Measurements from ENCODE around the gene CCDC15.

The CCDC15 gene

GRCh38 chr11:125036933-125037332, 82.9 kb downstream of the CCDC15 start:
- Histone ChIP-seq H3K27ac (ENCODE audit: low read depth, low read length) (no peak overlapping the region), H2AK5ac (ENCODE audit: low read length) (no peak overlapping the region), H3K36me3 (ENCODE audit: control insufficient read depth in 1 of 2, insufficient read depth in 2 of 2, low read length in 2 of 2) (no peaks in the 10 kb centered on the region), H3K4me2 (ENCODE audit: low read length) (no peak overlapping the region), H3K18ac (ENCODE audit: low read length) (no peak overlapping the region), H2BK12ac (ENCODE audit: low read length) (no peak overlapping the region), H3K4ac (ENCODE audit: low read depth, low read length) (no peak overlapping the region), H3K14ac (ENCODE audit: low read length) (no peak overlapping the region), H4K12ac (ENCODE audit: low read depth, low read length) (no peak overlapping the region), H3K79me1 (ENCODE audit: low read length) (no peaks in the 10 kb centered on the region), H3K79me2 (ENCODE audit: control insufficient read depth, insufficient read depth, low read length, poor library complexity) (no peaks in the 10 kb centered on the region), H2AFZ (ENCODE audit: insufficient read depth, low read length, poor library complexity) (no peak overlapping the region), H3K27me3 (ENCODE audit: insufficient read depth, low read length) (no peaks in the 10 kb centered on the region), H3K4me1 (ENCODE audit: control insufficient read depth in 1 of 2, insufficient read depth in 2 of 2, low read length in 2 of 2) (no peaks in the 10 kb centered on the region), H2BK5ac (ENCODE audit: low read depth, low read length, poor library complexity) (no peak overlapping the region), H3K9me3 (ENCODE audit: insufficient read depth, low read depth, low read length) (no peaks in the 10 kb centered on the region), H4K91ac (ENCODE audit: low read depth, low read length) (no peak overlapping the region), H2BK120ac (ENCODE audit: insufficient read depth, low read length, poor library complexity) (no peak overlapping the region), H3K4me3 (ENCODE audit: low read depth, low read length) (no peak overlapping the region), H3K9ac (ENCODE audit: low read length) (no peak overlapping the region), H4K8ac (ENCODE audit: low read depth, low read length) (no peak overlapping the region), H3K23ac (ENCODE audit: low read length) (no peak overlapping the region)
- DNase-seq = no peak
- no CpG with 5 or more reads among the region's 1 CpG for WGBS (ENCODE audit: extremely low coverage, insufficient coverage, insufficient read length)

GRCh38 chr11:125049164-125049792, 95.3 kb downstream of the CCDC15 start:
- H3K9me3 ChIP-seq (ENCODE audit: insufficient read depth, low read depth, low read length) = no peaks in the 10 kb centered on the region
- H3K14ac ChIP-seq (ENCODE audit: low read length) = no peak overlapping the region
- H2BK120ac ChIP-seq (ENCODE audit: insufficient read depth, low read length, poor library complexity) = no peak overlapping the region
- no peaks in the 10 kb centered on the region for H3K4me1 ChIP-seq (ENCODE audit: control insufficient read depth in 1 of 2, insufficient read depth in 2 of 2, low read length in 2 of 2)
- H3K4ac ChIP-seq (ENCODE audit: low read depth, low read length) = no peak overlapping the region
- DNase-seq = peak in 1 of 2 donors; percentile 25
- no peak overlapping the region for H3K9ac ChIP-seq (ENCODE audit: low read length)
- H2AFZ ChIP-seq (ENCODE audit: insufficient read depth, low read length, poor library complexity) = no peak overlapping the region
- no CpG with 5 or more reads among the region's 4 CpGs for WGBS (ENCODE audit: extremely low coverage, insufficient coverage, insufficient read length)
- H2BK5ac ChIP-seq (ENCODE audit: low read depth, low read length, poor library complexity) = no peak overlapping the region
- H4K8ac ChIP-seq (ENCODE audit: low read depth, low read length) = no peak overlapping the region
- no peak overlapping the region for H3K4me3 ChIP-seq (ENCODE audit: low read depth, low read length)
- no peaks in the 10 kb centered on the region for H3K79me2 ChIP-seq (ENCODE audit: control insufficient read depth, insufficient read depth, low read length, poor library complexity)
- H3K27ac ChIP-seq (ENCODE audit: low read depth, low read length) = no peak overlapping the region
- H2AK5ac ChIP-seq (ENCODE audit: low read length) = no peak overlapping the region
- no peaks in the 10 kb centered on the region for H3K27me3 ChIP-seq (ENCODE audit: insufficient read depth, low read length)
- H3K18ac ChIP-seq (ENCODE audit: low read length) = no peak overlapping the region
- no peak overlapping the region for H4K91ac ChIP-seq (ENCODE audit: low read depth, low read length)
- H3K4me2 ChIP-seq (ENCODE audit: low read length) = no peak overlapping the region
- no peak overlapping the region for H2BK12ac ChIP-seq (ENCODE audit: low read length)
- no peak overlapping the region for H4K12ac ChIP-seq (ENCODE audit: low read depth, low read length)
- H3K36me3 ChIP-seq (ENCODE audit: control insufficient read depth in 1 of 2, insufficient read depth in 2 of 2, low read length in 2 of 2) = no peaks in the 10 kb centered on the region
- no peaks in the 10 kb centered on the region for H3K79me1 ChIP-seq (ENCODE audit: low read length)
- H3K23ac ChIP-seq (ENCODE audit: low read length) = no peak overlapping the region

- no peak overlapping the region for H4K91ac ChIP-seq (ENCODE audit: low read depth, low read length)
- no peaks in the 10 kb centered on the region for H3K27me3 ChIP-seq (ENCODE audit: insufficient read depth, low read length)
- H3K23ac ChIP-seq (ENCODE audit: low read length) = no peak overlapping the region
- H3K4me3 ChIP-seq (ENCODE audit: low read depth, low read length) = no peak overlapping the region
- H3K9me3 ChIP-seq (ENCODE audit: insufficient read depth, low read depth, low read length) = no peaks in the 10 kb centered on the region
- H4K12ac ChIP-seq (ENCODE audit: low read depth, low read length) = no peak overlapping the region
- no peak overlapping the region for H2AK5ac ChIP-seq (ENCODE audit: low read length)
- no peak overlapping the region for H2BK5ac ChIP-seq (ENCODE audit: low read depth, low read length, poor library complexity)
- no peak overlapping the region for H2BK120ac ChIP-seq (ENCODE audit: insufficient read depth, low read length, poor library complexity)
- H3K36me3 ChIP-seq (ENCODE audit: control insufficient read depth in 1 of 2, insufficient read depth in 2 of 2, low read length in 2 of 2) = no peaks in the 10 kb centered on the region
- no peaks in the 10 kb centered on the region for H3K4me1 ChIP-seq (ENCODE audit: control insufficient read depth in 1 of 2, insufficient read depth in 2 of 2, low read length in 2 of 2)
- H3K79me1 ChIP-seq (ENCODE audit: low read length) = no peaks in the 10 kb centered on the region
- H3K4ac ChIP-seq (ENCODE audit: low read depth, low read length) = no peak overlapping the region
- no peak overlapping the region for H3K9ac ChIP-seq (ENCODE audit: low read length)
- H4K8ac ChIP-seq (ENCODE audit: low read depth, low read length) = no peak overlapping the region
- no peak overlapping the region for H3K4me2 ChIP-seq (ENCODE audit: low read length)
- no peaks in the 10 kb centered on the region for H3K79me2 ChIP-seq (ENCODE audit: control insufficient read depth, insufficient read depth, low read length, poor library complexity)
- H2AFZ ChIP-seq (ENCODE audit: insufficient read depth, low read length, poor library complexity) = no peak overlapping the region
- H3K18ac ChIP-seq (ENCODE audit: low read length) = no peak overlapping the region
- DNase-seq = no peak
- no peak overlapping the region for H3K14ac ChIP-seq (ENCODE audit: low read length)
- H2BK12ac ChIP-seq (ENCODE audit: low read length) = no peak overlapping the region
- no peak overlapping the region for H3K27ac ChIP-seq (ENCODE audit: low read depth, low read length)
These were observed 98.0 kb downstream of the CCDC15 start for GRCh38 chr11:125052047-125052446.

GRCh38 chr11:125053167-125053566, 99.2 kb downstream of the CCDC15 start:
- no peaks in the 10 kb centered on the region for H3K79me1 ChIP-seq (ENCODE audit: low read length)
- no peak overlapping the region for H3K4me3 ChIP-seq (ENCODE audit: low read depth, low read length)
- H4K12ac ChIP-seq (ENCODE audit: low read depth, low read length) = no peak overlapping the region
- H4K91ac ChIP-seq (ENCODE audit: low read depth, low read length) = no peak overlapping the region
- no peak overlapping the region for H3K14ac ChIP-seq (ENCODE audit: low read length)
- no peaks in the 10 kb centered on the region for H3K79me2 ChIP-seq (ENCODE audit: control insufficient read depth, insufficient read depth, low read length, poor library complexity)
- no peak overlapping the region for H3K18ac ChIP-seq (ENCODE audit: low read length)
- no peaks in the 10 kb centered on the region for H3K36me3 ChIP-seq (ENCODE audit: control insufficient read depth in 1 of 2, insufficient read depth in 2 of 2, low read length in 2 of 2)
- H3K23ac ChIP-seq (ENCODE audit: low read length) = no peak overlapping the region
- H3K27ac ChIP-seq (ENCODE audit: low read depth, low read length) = no peak overlapping the region
- no CpG with 5 or more reads among the region's 1 CpG for WGBS (ENCODE audit: extremely low coverage, insufficient coverage, insufficient read length)
- H2AK5ac ChIP-seq (ENCODE audit: low read length) = no peak overlapping the region
- H2BK12ac ChIP-seq (ENCODE audit: low read length) = no peak overlapping the region
- no peak overlapping the region for H2BK120ac ChIP-seq (ENCODE audit: insufficient read depth, low read length, poor library complexity)
- H3K27me3 ChIP-seq (ENCODE audit: insufficient read depth, low read length) = no peaks in the 10 kb centered on the region
- H3K9me3 ChIP-seq (ENCODE audit: insufficient read depth, low read depth, low read length) = no peaks in the 10 kb centered on the region
- no peak overlapping the region for H3K4ac ChIP-seq (ENCODE audit: low read depth, low read length)
- H2BK5ac ChIP-seq (ENCODE audit: low read depth, low read length, poor library complexity) = no peak overlapping the region
- H3K9ac ChIP-seq (ENCODE audit: low read length) = no peak overlapping the region
- H2AFZ ChIP-seq (ENCODE audit: insufficient read depth, low read length, poor library complexity) = no peak overlapping the region
- no peaks in the 10 kb centered on the region for H3K4me1 ChIP-seq (ENCODE audit: control insufficient read depth in 1 of 2, insufficient read depth in 2 of 2, low read length in 2 of 2)
- H3K4me2 ChIP-seq (ENCODE audit: low read length) = no peak overlapping the region
- no peak overlapping the region for H4K8ac ChIP-seq (ENCODE audit: low read depth, low read length)
- DNase-seq = no peak
